ENCODE measurements around the gene FLAD1.

Gene FLAD1

DNA sequence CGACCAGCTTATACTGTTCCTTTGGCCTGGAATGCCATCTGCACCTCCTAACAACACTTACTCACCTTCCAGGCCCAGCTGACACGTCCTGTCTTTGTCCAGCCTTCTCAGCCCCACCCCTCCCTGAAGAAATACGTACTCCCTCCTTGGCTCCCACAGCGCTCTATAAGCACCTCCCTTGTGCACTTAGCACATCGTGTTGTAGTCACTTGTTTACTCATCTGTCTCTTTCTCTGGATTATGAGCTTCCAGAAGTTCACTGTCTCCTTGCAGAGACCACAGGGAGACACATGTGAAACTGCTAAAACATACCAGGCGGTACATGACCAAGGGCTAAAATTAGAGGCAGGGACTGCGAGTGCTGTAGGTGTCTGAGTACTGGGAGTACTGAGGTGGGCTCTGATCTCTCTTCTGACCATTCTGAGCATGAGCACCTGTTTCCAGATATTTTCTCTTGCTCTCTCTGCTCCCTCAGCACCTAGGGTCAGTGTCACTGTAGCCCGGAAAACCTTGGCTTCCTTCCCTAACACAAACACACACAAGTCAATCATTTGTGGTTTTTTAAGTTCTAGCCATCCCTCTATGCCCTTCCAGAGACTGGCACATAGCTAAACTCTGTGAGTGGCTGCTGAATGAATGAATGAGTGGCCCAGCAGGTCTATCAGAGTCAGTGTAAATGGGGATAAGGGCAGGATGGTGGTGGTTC, 55.6 kb downstream of the FLAD1 start:
- no peak for DNase-seq (ENCODE audit: low spot score)

DNA sequence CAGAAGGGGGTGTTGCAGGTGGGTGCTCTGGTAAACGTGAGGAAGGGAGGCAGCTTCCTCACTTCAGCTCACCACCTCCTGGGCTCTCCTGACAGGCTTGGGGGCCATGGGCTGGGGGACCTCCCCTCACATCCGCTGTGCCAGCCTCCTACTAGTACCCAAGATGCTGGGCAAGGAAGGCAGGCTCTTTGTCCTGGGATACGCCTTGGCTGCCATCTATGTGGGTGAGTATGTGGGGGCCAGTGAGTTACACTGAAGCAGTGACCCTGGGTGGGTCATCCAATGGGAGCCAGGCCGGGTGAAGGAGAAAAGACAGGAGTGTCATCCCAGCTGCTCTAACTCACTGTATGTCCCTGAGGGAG, 56.1 kb downstream of the FLAD1 start:
- no peak for DNase-seq (ENCODE audit: low spot score)

DNA sequence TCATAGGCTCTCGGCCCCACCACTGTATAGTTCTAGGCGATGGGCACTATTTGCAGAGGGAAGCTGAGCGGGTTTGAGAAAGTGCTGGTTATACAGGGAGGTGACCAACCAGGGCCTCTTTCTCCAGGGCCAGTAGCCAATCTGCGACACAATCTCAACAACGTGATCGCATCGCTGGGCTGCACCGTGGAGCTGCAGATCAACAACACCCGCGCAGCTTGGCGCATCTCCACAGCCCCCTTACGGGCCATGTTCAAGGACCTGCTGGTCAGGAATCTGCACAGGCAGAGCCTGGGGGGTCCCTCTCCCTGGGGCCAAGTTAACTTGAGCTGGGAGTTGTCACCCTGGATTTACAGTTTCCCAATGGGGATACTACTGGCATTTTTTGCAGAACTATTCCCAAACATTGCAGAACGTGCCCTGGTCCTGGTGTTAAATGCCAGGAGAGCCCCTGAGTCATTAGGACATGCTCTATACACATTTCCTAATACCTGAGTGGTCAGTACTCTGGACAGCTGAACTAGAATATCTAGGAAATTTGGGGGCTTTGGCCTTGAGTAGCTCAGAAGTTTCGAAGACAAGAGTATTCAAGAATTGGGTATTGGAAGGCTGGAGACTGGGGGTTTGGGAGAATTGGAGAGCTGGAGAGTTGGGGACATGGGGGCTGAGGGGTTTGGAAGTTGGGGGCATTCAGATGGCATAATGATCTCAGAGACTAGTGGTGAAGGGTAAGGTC, 57.4 kb downstream of the FLAD1 start:
- no peak for DNase-seq (ENCODE audit: low spot score)
